Measurements from ENCODE around the gene SLC25A53. TPM values are rescaled to one million over a fixed set of nuclear protein-coding genes. Genes with fewer than 3 reads are reported as not detected.

The SLC25A53 gene
- polyA plus RNA-seq, 1 donor (not counting 4 experiments of a cell fraction or from before 2014, with no cell fraction given): 2.7 TPM

- dilution Hi-C loops (cut with MboI; ENCODE audit: extremely low pct_ligation_motif_present, low sequenced_read_pairs): no loop called here
- Histone ChIP-seq H3K4me2 (ENCODE audit: control insufficient read depth, extremely low read depth, insufficient read depth, low read depth, low read length) (no peak overlapping the region), H3K9ac (ENCODE audit: control insufficient read depth, extremely low read depth, insufficient read depth, low read length) (no peak overlapping the region), H3K79me2 (ENCODE audit: control insufficient read depth, insufficient read depth, low read length) (no peaks in the 10 kb centered on the region), H3K36me3 (ENCODE audit: control insufficient read depth in 2 of 2, extremely low read depth in 1 of 2, insufficient read depth in 2 of 2, low read length in 2 of 2) (no peaks in the 10 kb centered on the region), H3K9me3 (ENCODE audit: control insufficient read depth, low read depth, low read length) (no peaks in the 10 kb centered on the region), H2AFZ (ENCODE audit: control insufficient read depth, low read length) (no peak overlapping the region), H3K4me1 (ENCODE audit: control insufficient read depth, extremely low read depth, insufficient read depth, low read length) (no peaks in the 10 kb centered on the region), H3K27me3 (ENCODE audit: control insufficient read depth, extremely low read depth, insufficient read depth, low read length) (peaks cover 5% of the 10 kb centered on the region), H4K20me1 (ENCODE audit: control insufficient read depth, extremely low read depth, insufficient read depth, low read length) (no peaks in the 10 kb centered on the region), H3K27ac (ENCODE audit: control insufficient read depth, insufficient read depth, low read length) (no peak overlapping the region), H3K4me3 (ENCODE audit: control insufficient read depth in 2 of 3, extremely low read depth in 1 of 3, insufficient read depth in 2 of 3, low read depth in 1 of 3, low read length in 3 of 3) (no peak overlapping the region), H3K9me1 (ENCODE audit: control insufficient read depth, extremely low read depth, insufficient read depth, low read length) (no peaks in the 10 kb centered on the region)
- DNase-seq (ENCODE audit: low read depth, low spot score): no peak
- FAIRE-seq: no peak
- TF ChIP-seq EZH2 (IDR thresholded peaks at IDR 0.05; ENCODE audit: low read length) (no peak), CTCF (optimal IDR thresholded peaks at IDR 0.05 in 1 of 3, IDR thresholded peaks at IDR 0.05 in 1 of 3, conservative IDR thresholded peaks at IDR 0.05 in 1 of 3; ENCODE audit: extremely low read depth in 1 of 3, insufficient read depth in 2 of 3, low read length in 3 of 3) (no peak)
These were observed 52.1 kb downstream of the SLC25A53 start for GRCh38 chrX:104104676-104105075.

- DNase-seq (ENCODE audit: low read depth, low spot score): no peak
- Histone ChIP-seq H3K36me3 (ENCODE audit: control insufficient read depth in 2 of 2, extremely low read depth in 1 of 2, insufficient read depth in 2 of 2, low read length in 2 of 2) (no peaks in the 10 kb centered on the region), H3K9me1 (ENCODE audit: control insufficient read depth, extremely low read depth, insufficient read depth, low read length) (no peaks in the 10 kb centered on the region), H3K4me2 (ENCODE audit: control insufficient read depth, extremely low read depth, insufficient read depth, low read depth, low read length) (no peak overlapping the region), H3K9me3 (ENCODE audit: control insufficient read depth, low read depth, low read length) (no peaks in the 10 kb centered on the region), H3K27ac (ENCODE audit: control insufficient read depth, insufficient read depth, low read length) (no peak overlapping the region), H3K79me2 (ENCODE audit: control insufficient read depth, insufficient read depth, low read length) (no peaks in the 10 kb centered on the region), H4K20me1 (ENCODE audit: control insufficient read depth, extremely low read depth, insufficient read depth, low read length) (no peaks in the 10 kb centered on the region), H3K9ac (ENCODE audit: control insufficient read depth, extremely low read depth, insufficient read depth, low read length) (no peak overlapping the region), H2AFZ (ENCODE audit: control insufficient read depth, low read length) (no peak overlapping the region), H3K4me3 (ENCODE audit: control insufficient read depth in 2 of 3, extremely low read depth in 1 of 3, insufficient read depth in 2 of 3, low read depth in 1 of 3, low read length in 3 of 3) (no peak overlapping the region), H3K4me1 (ENCODE audit: control insufficient read depth, extremely low read depth, insufficient read depth, low read length) (no peaks in the 10 kb centered on the region), H3K27me3 (ENCODE audit: control insufficient read depth, extremely low read depth, insufficient read depth, low read length) (peaks cover 9% of the 10 kb centered on the region)
- no peak for FAIRE-seq
- dilution Hi-C loops (cut with MboI; ENCODE audit: extremely low pct_ligation_motif_present, low sequenced_read_pairs): no loop called here
- TF ChIP-seq CTCF (optimal IDR thresholded peaks at IDR 0.05 in 1 of 3, IDR thresholded peaks at IDR 0.05 in 1 of 3, conservative IDR thresholded peaks at IDR 0.05 in 1 of 3; ENCODE audit: extremely low read depth in 1 of 3, insufficient read depth in 2 of 3, low read length in 3 of 3) (no peak), EZH2 (IDR thresholded peaks at IDR 0.05; ENCODE audit: low read length) (no peak)
These were observed 57.9 kb downstream of the SLC25A53 start for GRCh38 chrX:104098919-104099318.

All from keratinocyte (primary cell).